ENCODE data around the gene SUN5.
A peak's percentile ranks its signal among the peaks of the same experiment; 100 is the strongest.

Gene SUN5

GRCh38 chr20:33013701-33014326, 9.6 kb upstream of the SUN5 start:
- DNase-seq = no peak

- no peak for DNase-seq
Measured at GRCh38 chr20:33012327-33013189, 8.3 kb upstream of the SUN5 start.

- no peak for DNase-seq
Measured at GRCh38 chr20:33010674-33011449, 6.6 kb upstream of the SUN5 start.

- DNase-seq = no peak
Measured at GRCh38 chr20:33010133-33010504, 5.9 kb upstream of the SUN5 start.

GRCh38 chr20:33009214-33010132, 5.2 kb upstream of the SUN5 start:
- no peak for DNase-seq

GRCh38 chr20:33008336-33009213, 4.3 kb upstream of the SUN5 start:
- DNase-seq = no peak

GRCh38 chr20:33007376-33008335, 3.4 kb upstream of the SUN5 start, which contains the start of gene BPIFB2:
TSS of gene BPIFB2 (plus strand) at chr20:33007704. CDS start at chr20:33008575, 871 bp downstream.
- DNase-seq = no peak

GRCh38 chr20:33006776-33007375, 2.6 kb upstream of the SUN5 start:
- DNase-seq = no peak

- DNase-seq = no peak
Measured at GRCh38 chr20:33005908-33006775, 1.9 kb upstream of the SUN5 start.

GRCh38 chr20:33005132-33005566, 916 bp upstream of the SUN5 start:
- DNase-seq = peak in 1 of 2 donors; percentile 50

- no peak for DNase-seq
Measured at GRCh38 chr20:33002087-33002808, 2.0 kb downstream of the SUN5 start.

GRCh38 chr20:33000802-33001466, 3.3 kb downstream of the SUN5 start:
- DNase-seq = no peak

GRCh38 chr20:32999603-33000250, 4.5 kb downstream of the SUN5 start:
- no peak for DNase-seq

- DNase-seq = no peak
Measured at GRCh38 chr20:32997431-32997830, 6.8 kb downstream of the SUN5 start.

GRCh38 chr20:32995802-32996201, 8.4 kb downstream of the SUN5 start:
- DNase-seq = no peak

- no peak for DNase-seq
Measured at GRCh38 chr20:32993496-32994050, 10.7 kb downstream of the SUN5 start.

Measured in CD4-positive, alpha-beta T cell treated with Interleukin-4 for 1 hour (primary cell).